ENCODE data around the gene USP40. TPM values are rescaled to one million over a fixed set of nuclear protein-coding genes. Genes with fewer than 3 reads are reported as not detected.

USP40 gene
- polyA plus RNA-seq, 1 donor (not counting 4 experiments of a cell fraction or from before 2014, with no cell fraction given): 37.3 TPM

- H2AFZ ChIP-seq (ENCODE audit: control insufficient read depth, low read length): no peak overlapping the region
- peaks cover 4% of the 10 kb centered on the region for H3K79me2 ChIP-seq (ENCODE audit: control insufficient read depth, insufficient read depth, low read length)
- H3K4me2 ChIP-seq (ENCODE audit: control insufficient read depth, extremely low read depth, insufficient read depth, low read depth, low read length): no peak overlapping the region
- no peaks in the 10 kb centered on the region for H4K20me1 ChIP-seq (ENCODE audit: control insufficient read depth, extremely low read depth, insufficient read depth, low read length)
- no peaks in the 10 kb centered on the region for H3K4me1 ChIP-seq (ENCODE audit: control insufficient read depth, extremely low read depth, insufficient read depth, low read length)
- DNase-seq (ENCODE audit: low read depth, low spot score) (no peak), FAIRE-seq (no peak)
- dilution Hi-C loops (cut with MboI; ENCODE audit: extremely low pct_ligation_motif_present, low sequenced_read_pairs): no loop called here
- TF ChIP-seq, protein P1, sequence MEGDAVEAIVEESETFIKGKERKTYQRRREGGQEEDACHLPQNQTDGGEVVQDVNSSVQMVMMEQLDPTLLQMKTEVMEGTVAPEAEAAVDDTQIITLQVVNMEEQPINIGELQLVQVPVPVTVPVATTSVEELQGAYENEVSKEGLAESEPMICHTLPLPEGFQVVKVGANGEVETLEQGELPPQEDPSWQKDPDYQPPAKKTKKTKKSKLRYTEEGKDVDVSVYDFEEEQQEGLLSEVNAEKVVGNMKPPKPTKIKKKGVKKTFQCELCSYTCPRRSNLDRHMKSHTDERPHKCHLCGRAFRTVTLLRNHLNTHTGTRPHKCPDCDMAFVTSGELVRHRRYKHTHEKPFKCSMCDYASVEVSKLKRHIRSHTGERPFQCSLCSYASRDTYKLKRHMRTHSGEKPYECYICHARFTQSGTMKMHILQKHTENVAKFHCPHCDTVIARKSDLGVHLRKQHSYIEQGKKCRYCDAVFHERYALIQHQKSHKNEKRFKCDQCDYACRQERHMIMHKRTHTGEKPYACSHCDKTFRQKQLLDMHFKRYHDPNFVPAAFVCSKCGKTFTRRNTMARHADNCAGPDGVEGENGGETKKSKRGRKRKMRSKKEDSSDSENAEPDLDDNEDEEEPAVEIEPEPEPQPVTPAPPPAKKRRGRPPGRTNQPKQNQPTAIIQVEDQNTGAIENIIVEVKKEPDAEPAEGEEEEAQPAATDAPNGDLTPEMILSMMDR (optimal IDR thresholded peaks at IDR 0.05 in 1 of 3, IDR thresholded peaks at IDR 0.05 in 1 of 3, conservative IDR thresholded peaks at IDR 0.05 in 1 of 3; ENCODE audit: extremely low read depth in 1 of 3, insufficient read depth in 2 of 3, low read length in 3 of 3): no peak
- no peak for TF ChIP-seq EZH2 (IDR thresholded peaks at IDR 0.05; ENCODE audit: low read length)
- H3K36me3 ChIP-seq (ENCODE audit: control insufficient read depth in 2 of 2, extremely low read depth in 1 of 2, insufficient read depth in 2 of 2, low read length in 2 of 2): no peaks in the 10 kb centered on the region
- H3K9ac ChIP-seq (ENCODE audit: control insufficient read depth, extremely low read depth, insufficient read depth, low read length): no peak overlapping the region
- no peaks in the 10 kb centered on the region for H3K27me3 ChIP-seq (ENCODE audit: control insufficient read depth, extremely low read depth, insufficient read depth, low read length)
- H3K4me3 ChIP-seq (ENCODE audit: control insufficient read depth in 2 of 3, extremely low read depth in 1 of 3, insufficient read depth in 2 of 3, low read depth in 1 of 3, low read length in 3 of 3): no peak overlapping the region
- H3K27ac ChIP-seq (ENCODE audit: control insufficient read depth, insufficient read depth, low read length): no peak overlapping the region
- no peaks in the 10 kb centered on the region for H3K9me3 ChIP-seq (ENCODE audit: control insufficient read depth, low read depth, low read length)
- no peaks in the 10 kb centered on the region for H3K9me1 ChIP-seq (ENCODE audit: control insufficient read depth, extremely low read depth, insufficient read depth, low read length)
Measured at GRCh38 chr2:233571001-233571400, 4.4 kb upstream of the USP40 start.

DNA sequence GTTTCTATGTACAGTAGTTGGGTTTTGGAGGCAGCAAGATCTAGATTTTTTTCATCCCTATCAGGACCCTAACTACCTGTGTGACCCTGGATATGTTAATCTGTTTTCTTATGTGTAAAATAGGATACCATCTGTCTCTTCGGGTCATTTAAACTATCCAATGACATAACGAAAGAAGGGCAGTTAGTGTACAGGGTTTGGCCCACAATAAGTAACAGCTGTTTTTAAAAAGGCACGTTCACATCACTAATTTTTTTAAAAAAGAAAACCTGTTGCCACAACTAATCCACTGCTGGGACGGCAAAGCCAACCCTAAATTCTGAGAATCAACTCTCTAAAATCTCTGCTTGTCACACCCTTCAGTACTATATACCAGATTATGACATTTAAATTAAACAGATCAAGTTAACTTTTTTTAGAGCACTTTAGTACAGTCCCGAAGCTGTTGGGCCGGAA is 869 bp downstream of the USP40 start:
- Histone ChIP-seq H3K27me3 (ENCODE audit: control insufficient read depth, extremely low read depth, insufficient read depth, low read length) (no peaks in the 10 kb centered on the region), H3K79me2 (ENCODE audit: control insufficient read depth, insufficient read depth, low read length) (peaks cover 13% of the 10 kb centered on the region), H3K4me2 (ENCODE audit: control insufficient read depth, extremely low read depth, insufficient read depth, low read depth, low read length) (peak overlapping the region; percentile 88), H3K4me3 (ENCODE audit: control insufficient read depth in 2 of 3, extremely low read depth in 1 of 3, insufficient read depth in 2 of 3, low read depth in 1 of 3, low read length in 3 of 3) (peak overlapping the region; percentile 69 to 97 (median 88)), H2AFZ (ENCODE audit: control insufficient read depth, low read length) (peak overlapping the region; percentile 9), H3K4me1 (ENCODE audit: control insufficient read depth, extremely low read depth, insufficient read depth, low read length) (peaks cover 12% of the 10 kb centered on the region), H3K27ac (ENCODE audit: control insufficient read depth, insufficient read depth, low read length) (peak overlapping the region; percentile 98), H3K36me3 (ENCODE audit: control insufficient read depth in 2 of 2, extremely low read depth in 1 of 2, insufficient read depth in 2 of 2, low read length in 2 of 2) (peaks cover 0 to 1% of the 10 kb centered on the region in 2 experiments), H3K9ac (ENCODE audit: control insufficient read depth, extremely low read depth, insufficient read depth, low read length) (peak overlapping the region; percentile 100), H3K9me3 (ENCODE audit: control insufficient read depth, low read depth, low read length) (no peaks in the 10 kb centered on the region), H4K20me1 (ENCODE audit: control insufficient read depth, extremely low read depth, insufficient read depth, low read length) (no peaks in the 10 kb centered on the region), H3K9me1 (ENCODE audit: control insufficient read depth, extremely low read depth, insufficient read depth, low read length) (no peaks in the 10 kb centered on the region)
- DNase-seq (ENCODE audit: low read depth, low spot score): no peak
- no peak for TF ChIP-seq EZH2 (IDR thresholded peaks at IDR 0.05; ENCODE audit: low read length)
- TF ChIP-seq, protein P1 (optimal IDR thresholded peaks at IDR 0.05 in 1 of 3, IDR thresholded peaks at IDR 0.05 in 1 of 3, conservative IDR thresholded peaks at IDR 0.05 in 1 of 3; ENCODE audit: extremely low read depth in 1 of 3, insufficient read depth in 2 of 3, low read length in 3 of 3): no peak
- dilution Hi-C loops (cut with MboI; ENCODE audit: extremely low pct_ligation_motif_present, low sequenced_read_pairs): no loop called here
- FAIRE-seq: no peak

All from keratinocyte (primary cell).